HepG2 (cell line): ENCODE measurements around the gene SFI1. TPM values are rescaled to one million over a fixed set of nuclear protein-coding genes. Genes with fewer than 3 reads are reported as not detected.

Experiments
- ASH2L ChIP-seq: fragments of 300-600, 200-600 bp; sonication (generic); IDR thresholded peaks from 2 replicates; pipeline ENCODE4 v1.7.0; 2017; ENCODE audit warnings: low read depth, mild to moderate bottlenecking, moderate library complexity, mixed read lengths, low read length; ENCODE audit not compliant: insufficient read length
- CENPT ChIP-seq: sonication (generic); formaldehyde crosslinking; IDR thresholded peaks from 2 replicates; pipeline ENCODE4 v1.8.0; 2022; ENCODE audit warnings: low read depth, mild to moderate bottlenecking, moderate library complexity, missing genetic modification reagents
- CREB3 ChIP-seq: sonication (generic); formaldehyde crosslinking; IDR thresholded peaks from 2 replicates; pipeline ENCODE4 v1.5.0; 2020; ENCODE audit warnings: missing genetic modification reagents
- ELF3 ChIP-seq: IDR thresholded peaks from 2 replicates; pipeline ENCODE4 v1.6.1; 2016; ENCODE audit warnings: missing genetic modification reagents, missing compliant biosample characterization
- HMGA1 ChIP-seq: sonication (generic); formaldehyde crosslinking; conservative IDR thresholded peaks from 2 replicates; pipeline ENCODE4 v1.4.0; 2020; ENCODE audit warnings: missing genetic modification reagents
- MTA1 ChIP-seq: sonication (generic); formaldehyde crosslinking; IDR thresholded peaks from 2 replicates; pipeline ENCODE4 v1.4.0; 2020; ENCODE audit warnings: missing genetic modification reagents, mild to moderate bottlenecking, borderline replicate concordance
- NR0B2 ChIP-seq: sonication (generic); formaldehyde crosslinking; IDR thresholded peaks from 2 replicates; pipeline ENCODE4 v1.4.0; 2020; ENCODE audit warnings: mild to moderate bottlenecking, missing genetic modification reagents
- PRDM10 ChIP-seq: sonication (generic); formaldehyde crosslinking; IDR thresholded peaks from 2 replicates; pipeline ENCODE4 v1.4.0; 2020; ENCODE audit warnings: low read depth, missing genetic modification reagents
- PRDM15 ChIP-seq: sonication (generic); formaldehyde crosslinking; IDR thresholded peaks from 2 replicates; pipeline ENCODE4 v1.4.0; 2020; ENCODE audit warnings: missing genetic modification reagents
- SIX1 ChIP-seq: sonication (generic); formaldehyde crosslinking; IDR thresholded peaks from 2 replicates; pipeline ENCODE4 v1.4.0; 2020; ENCODE audit warnings: missing genetic modification reagents, borderline replicate concordance
- ZNF446 ChIP-seq: sonication (generic); formaldehyde crosslinking; IDR thresholded peaks from 2 replicates; pipeline ENCODE4 v1.5.0; 2020; ENCODE audit warnings: mild to moderate bottlenecking, missing genetic modification reagents
- polyA plus RNA-seq, 8 experiments: library from polyadenylated mRNA; depleted of rRNA in 3 of 8; stranded (reverse) in 7 of 8; unstranded in 1 of 8; fragments of >200 nt; fragmentation: Illumina TruSeq in 4 of 8; extraction: Trizol in 4 of 8; gene quantifications; 2 replicates each; pipeline versions ENCODE4 v1.2.1 to v1.2.3, GENCODE V29; 2011 to 2016; ENCODE audit warnings: low read depth in 4 of 8, missing spikeins in 1 of 8, mixed read lengths in 1 of 8; ENCODE audit not compliant: insufficient read depth in 1 of 8
- total RNA-seq, 5 experiments: library from RNA; depleted of rRNA; stranded (reverse); fragments of >200 nt; fragmentation: Illumina TruSeq; extraction: Trizol; gene quantifications; 2 replicates each; pipeline ENCODE4 v1.2.3, GENCODE V29; 2016; ENCODE audit warnings: low read depth in 1 of 5
- TF ChIP-seq, protein P1 (sequence below): sonication (generic); formaldehyde crosslinking; IDR thresholded peaks from 2 replicates; pipeline ENCODE4 v1.4.0; 2020; ENCODE audit warnings: mild to moderate bottlenecking, missing genetic modification reagents
- TF ChIP-seq, protein P2 (sequence below): sonication (generic); formaldehyde crosslinking; IDR thresholded peaks from 2 replicates; pipeline ENCODE4 v1.5.0; 2020; ENCODE audit warnings: missing genetic modification reagents

SFI1 gene
- total and polyA plus RNA-seq, 2 of the 13 experiments (the other 11 are each of a cell fraction or from before 2014, with no cell fraction given) = 20.5 to 40.1 TPM

DNA sequence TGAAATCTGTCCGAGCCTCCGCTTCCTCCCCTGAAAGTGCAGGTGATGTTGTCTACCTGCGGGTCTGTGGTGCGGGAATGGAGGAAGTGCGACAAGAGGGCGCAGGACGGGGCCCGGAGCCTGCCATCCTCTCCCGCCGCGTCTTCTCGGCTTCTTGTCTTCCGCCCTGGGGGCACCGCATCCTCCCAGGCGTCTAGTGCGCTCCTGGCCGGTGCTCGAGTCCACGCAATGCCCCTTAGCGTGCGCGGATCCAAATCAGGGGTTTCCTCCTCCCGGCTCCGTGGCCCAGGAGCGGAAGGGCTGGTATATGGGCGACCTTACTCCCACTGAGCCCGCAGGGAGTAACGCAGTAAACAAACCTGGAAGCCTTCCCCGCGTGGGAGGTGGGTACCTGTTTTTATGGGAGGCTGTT, 405 bp downstream of the SFI1 start (continued):
- TF ChIP-seq, protein P1, sequence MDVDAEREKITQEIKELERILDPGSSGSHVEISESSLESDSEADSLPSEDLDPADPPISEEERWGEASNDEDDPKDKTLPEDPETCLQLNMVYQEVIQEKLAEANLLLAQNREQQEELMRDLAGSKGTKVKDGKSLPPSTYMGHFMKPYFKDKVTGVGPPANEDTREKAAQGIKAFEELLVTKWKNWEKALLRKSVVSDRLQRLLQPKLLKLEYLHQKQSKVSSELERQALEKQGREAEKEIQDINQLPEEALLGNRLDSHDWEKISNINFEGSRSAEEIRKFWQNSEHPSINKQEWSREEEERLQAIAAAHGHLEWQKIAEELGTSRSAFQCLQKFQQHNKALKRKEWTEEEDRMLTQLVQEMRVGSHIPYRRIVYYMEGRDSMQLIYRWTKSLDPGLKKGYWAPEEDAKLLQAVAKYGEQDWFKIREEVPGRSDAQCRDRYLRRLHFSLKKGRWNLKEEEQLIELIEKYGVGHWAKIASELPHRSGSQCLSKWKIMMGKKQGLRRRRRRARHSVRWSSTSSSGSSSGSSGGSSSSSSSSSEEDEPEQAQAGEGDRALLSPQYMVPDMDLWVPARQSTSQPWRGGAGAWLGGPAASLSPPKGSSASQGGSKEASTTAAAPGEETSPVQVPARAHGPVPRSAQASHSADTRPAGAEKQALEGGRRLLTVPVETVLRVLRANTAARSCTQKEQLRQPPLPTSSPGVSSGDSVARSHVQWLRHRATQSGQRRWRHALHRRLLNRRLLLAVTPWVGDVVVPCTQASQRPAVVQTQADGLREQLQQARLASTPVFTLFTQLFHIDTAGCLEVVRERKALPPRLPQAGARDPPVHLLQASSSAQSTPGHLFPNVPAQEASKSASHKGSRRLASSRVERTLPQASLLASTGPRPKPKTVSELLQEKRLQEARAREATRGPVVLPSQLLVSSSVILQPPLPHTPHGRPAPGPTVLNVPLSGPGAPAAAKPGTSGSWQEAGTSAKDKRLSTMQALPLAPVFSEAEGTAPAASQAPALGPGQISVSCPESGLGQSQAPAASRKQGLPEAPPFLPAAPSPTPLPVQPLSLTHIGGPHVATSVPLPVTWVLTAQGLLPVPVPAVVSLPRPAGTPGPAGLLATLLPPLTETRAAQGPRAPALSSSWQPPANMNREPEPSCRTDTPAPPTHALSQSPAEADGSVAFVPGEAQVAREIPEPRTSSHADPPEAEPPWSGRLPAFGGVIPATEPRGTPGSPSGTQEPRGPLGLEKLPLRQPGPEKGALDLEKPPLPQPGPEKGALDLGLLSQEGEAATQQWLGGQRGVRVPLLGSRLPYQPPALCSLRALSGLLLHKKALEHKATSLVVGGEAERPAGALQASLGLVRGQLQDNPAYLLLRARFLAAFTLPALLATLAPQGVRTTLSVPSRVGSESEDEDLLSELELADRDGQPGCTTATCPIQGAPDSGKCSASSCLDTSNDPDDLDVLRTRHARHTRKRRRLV (CRISPR knock-in tag) = no peak
- TF ChIP-seq, protein P2, sequence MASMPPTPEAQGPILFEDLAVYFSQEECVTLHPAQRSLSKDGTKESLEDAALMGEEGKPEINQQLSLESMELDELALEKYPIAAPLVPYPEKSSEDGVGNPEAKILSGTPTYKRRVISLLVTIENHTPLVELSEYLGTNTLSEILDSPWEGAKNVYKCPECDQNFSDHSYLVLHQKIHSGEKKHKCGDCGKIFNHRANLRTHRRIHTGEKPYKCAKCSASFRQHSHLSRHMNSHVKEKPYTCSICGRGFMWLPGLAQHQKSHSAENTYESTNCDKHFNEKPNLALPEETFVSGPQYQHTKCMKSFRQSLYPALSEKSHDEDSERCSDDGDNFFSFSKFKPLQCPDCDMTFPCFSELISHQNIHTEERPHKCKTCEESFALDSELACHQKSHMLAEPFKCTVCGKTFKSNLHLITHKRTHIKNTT (CRISPR knock-in tag) = no peak
- TF ChIP-seq PRDM10 (CRISPR knock-in tag) (0 out of 2 replicates have a peak, but pooled peaks have one; percentile 11), NR0B2 (CRISPR knock-in tag) (0 out of 2 replicates have a peak, but pooled peaks have one; percentile 3), PRDM15 (CRISPR knock-in tag) (no peak), ZNF446 (CRISPR knock-in tag) (0 out of 2 replicates have a peak, but pooled peaks have one; percentile 1), MTA1 (CRISPR knock-in tag) (0 out of 2 replicates have a peak, but pooled peaks have one; percentile 11), ELF3 (CRISPR knock-in tag) (no peak), HMGA1 (CRISPR knock-in tag) (no peak), CENPT (CRISPR knock-in tag) (no peak), ASH2L (no peak), SIX1 (CRISPR knock-in tag) (no peak), CREB3 (CRISPR knock-in tag) (no peak)
